ENCODE data around the gene PHACTR2.
"Not testable (repeated sequence)": the region's sequence is repeated elsewhere in the genome, so short reads cannot be mapped to it uniquely, and the experiment has no call there.

Gene PHACTR2

DNA sequence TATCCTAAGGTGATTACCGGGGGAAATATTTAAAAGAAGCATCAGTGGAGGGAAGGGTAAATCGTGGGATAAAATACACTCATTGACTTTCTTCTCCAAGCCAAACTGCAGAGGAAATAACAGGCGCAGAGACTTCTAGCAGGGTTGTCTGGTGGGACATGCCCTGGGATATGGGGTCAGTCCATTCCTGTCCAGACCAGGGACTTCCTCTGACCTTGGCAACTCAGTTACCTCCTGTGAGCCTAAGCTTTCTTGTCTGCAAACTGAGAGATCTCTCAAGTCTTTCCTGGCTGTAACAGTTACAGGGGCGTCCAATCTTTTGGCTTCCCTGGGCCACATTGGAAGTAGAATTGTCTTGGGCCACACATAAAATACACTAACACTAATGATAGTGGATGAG, 21.7 kb upstream of the PHACTR2 start:
- H3K4me1 Mint-ChIP-seq (ENCODE audit: low read depth in 2 of 2): peaks cover 3 to 27% of the 10 kb centered on the region in 2 donors
- H3K9me3 Mint-ChIP-seq: peaks cover 4 to 9% of the 10 kb centered on the region in 2 donors
- H3K4me3 Mint-ChIP-seq: no peak overlapping the region
- no peak overlapping the region for H3K27ac Mint-ChIP-seq
- H3K36me3 Mint-ChIP-seq (ENCODE audit: insufficient read depth): no peaks in the 10 kb centered on the region
- no peak for ATAC-seq (replicated peaks)
- DNase-seq: no peak
- H3K27me3 Mint-ChIP-seq: no peaks in the 10 kb centered on the region

DNA sequence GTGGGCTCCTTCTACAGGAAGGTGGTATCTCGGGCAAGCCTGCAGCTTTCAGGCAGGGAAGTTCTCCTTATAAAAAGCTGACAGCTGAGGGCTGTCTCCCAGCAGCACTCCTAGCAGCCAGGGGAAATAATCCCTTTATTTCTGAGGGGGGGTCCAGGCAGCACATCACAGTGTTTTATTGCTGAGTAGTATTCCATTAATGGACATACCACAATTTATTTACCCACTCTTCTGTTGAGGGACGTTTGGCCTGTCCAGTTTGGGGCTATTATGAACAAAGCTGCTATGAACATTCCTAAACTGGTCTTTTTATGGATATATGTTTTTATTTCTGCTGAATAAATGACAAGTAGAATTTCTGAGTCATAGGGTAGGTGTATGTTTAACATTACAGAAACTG, 20.0 kb upstream of the PHACTR2 start:
- no peaks in the 10 kb centered on the region for H3K27me3 Mint-ChIP-seq
- no peak overlapping the region for H3K4me3 Mint-ChIP-seq
- DNase-seq: no peak
- peaks cover 4 to 9% of the 10 kb centered on the region in 2 donors for H3K9me3 Mint-ChIP-seq
- no peaks in the 10 kb centered on the region for H3K36me3 Mint-ChIP-seq (ENCODE audit: insufficient read depth)
- H3K27ac Mint-ChIP-seq: no peak overlapping the region
- ATAC-seq (replicated peaks): no peak
- peaks cover 3 to 25% of the 10 kb centered on the region in 2 donors for H3K4me1 Mint-ChIP-seq (ENCODE audit: low read depth in 2 of 2)

DNA sequence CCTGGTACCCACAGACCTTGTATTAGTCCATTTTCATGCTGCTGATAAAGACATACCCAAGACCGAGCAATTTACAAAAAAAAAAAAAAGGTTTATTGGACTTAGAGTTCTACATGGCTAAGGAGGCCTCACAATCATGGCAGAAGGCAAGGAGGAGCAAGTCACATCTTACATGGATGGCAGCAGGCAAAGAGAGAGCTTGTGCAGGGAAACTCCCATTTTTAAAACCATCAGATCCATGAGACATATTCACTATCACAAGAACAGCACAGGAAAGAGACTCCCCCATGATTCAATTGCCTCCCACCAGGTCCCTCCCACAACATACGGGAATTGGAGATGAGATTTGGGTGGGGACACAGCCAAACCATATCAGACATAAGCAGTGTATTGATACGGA, 17.6 kb upstream of the PHACTR2 start:
- H3K4me3 Mint-ChIP-seq; H3K36me3 Mint-ChIP-seq (ENCODE audit: insufficient read depth); DNase-seq; H3K9me3 Mint-ChIP-seq; H3K27me3 Mint-ChIP-seq; ATAC-seq (replicated peaks): not testable (repeated sequence)
- Mint-ChIP-seq H3K4me1 (ENCODE audit: low read depth in 2 of 2) (peaks cover 5 to 19% of the 10 kb centered on the region in 2 donors), H3K27ac (peak overlapping the region in 1 of 2 donors; percentile 59)

DNA sequence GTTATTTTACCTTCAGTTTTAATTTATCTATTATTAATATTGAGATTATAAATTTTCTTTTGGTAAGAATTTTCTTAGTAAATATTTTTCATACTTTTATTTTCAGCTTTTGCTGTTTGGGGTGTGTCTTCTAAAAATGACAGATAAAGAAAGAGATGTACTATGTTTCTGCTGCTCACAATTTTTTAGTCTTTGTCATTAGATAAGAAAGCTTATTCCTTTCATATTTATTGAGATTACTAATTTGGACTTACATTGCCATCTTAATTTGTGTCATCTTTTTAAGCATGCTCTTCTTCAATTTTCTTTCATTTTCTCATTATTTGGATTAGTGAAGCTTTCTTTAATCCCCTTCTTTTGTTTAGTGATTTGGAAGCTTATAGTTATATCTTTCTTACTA, 13.6 kb upstream of the PHACTR2 start:
- Mint-ChIP-seq H3K4me1 (ENCODE audit: low read depth in 2 of 2) (peaks cover 11 to 31% of the 10 kb centered on the region in 2 donors), H3K9me3 (peaks cover 8 to 18% of the 10 kb centered on the region in 2 donors), H3K36me3 (ENCODE audit: insufficient read depth) (no peaks in the 10 kb centered on the region), H3K4me3 (no peak overlapping the region), H3K27me3 (no peaks in the 10 kb centered on the region), H3K27ac (no peak overlapping the region)
- ATAC-seq (replicated peaks) (no peak), DNase-seq (no peak)

DNA sequence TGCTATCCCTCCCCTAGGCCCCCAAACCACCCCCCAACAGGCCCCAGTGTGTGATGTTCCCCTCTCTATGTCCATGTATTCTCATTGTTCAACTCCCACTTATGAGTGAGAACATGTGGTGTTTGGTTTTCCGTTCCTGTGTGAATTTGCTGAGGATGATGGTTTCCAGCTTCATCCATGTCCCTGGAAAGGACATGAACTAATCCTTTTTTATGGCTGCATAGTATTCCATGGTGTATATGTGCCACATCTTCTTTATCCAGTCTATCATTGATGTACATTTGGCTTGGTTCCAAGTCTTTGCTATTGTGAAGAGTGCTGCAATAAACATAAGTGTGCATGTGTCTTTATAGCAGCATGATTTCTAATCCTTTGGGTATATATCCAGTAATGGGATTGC, 11.8 kb upstream of the PHACTR2 start:
- not testable (repeated sequence) for H3K27ac Mint-ChIP-seq; DNase-seq; H3K27me3 Mint-ChIP-seq; H3K9me3 Mint-ChIP-seq; ATAC-seq (replicated peaks); H3K36me3 Mint-ChIP-seq (ENCODE audit: insufficient read depth)
- Mint-ChIP-seq H3K4me3 (peak overlapping the region in 1 of 2 donors; percentile 21), H3K4me1 (ENCODE audit: low read depth in 2 of 2) (peaks cover 14 to 37% of the 10 kb centered on the region in 2 donors)

DNA sequence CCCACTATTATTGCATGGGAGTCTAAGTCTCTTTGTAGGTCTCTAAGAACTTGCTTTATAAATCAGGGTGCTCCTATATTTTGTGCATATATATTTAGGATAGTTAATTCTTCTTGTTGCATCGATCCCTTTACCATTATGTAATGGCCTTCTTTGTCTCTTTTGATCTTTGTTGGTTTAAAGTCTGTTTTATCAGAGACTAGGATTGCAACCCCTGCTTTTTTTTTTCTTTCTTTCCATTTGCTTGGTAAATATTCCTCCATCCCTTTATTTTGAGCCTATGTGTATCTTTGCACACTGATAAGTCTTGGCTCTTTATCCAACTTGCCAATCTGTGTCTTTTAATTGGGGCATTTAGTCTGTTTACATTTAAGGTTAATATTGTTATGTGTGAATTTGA, 8.3 kb upstream of the PHACTR2 start:
- not testable (repeated sequence) for H3K27me3 Mint-ChIP-seq; H3K36me3 Mint-ChIP-seq (ENCODE audit: insufficient read depth); ATAC-seq (replicated peaks); DNase-seq; H3K27ac Mint-ChIP-seq; H3K9me3 Mint-ChIP-seq
- Mint-ChIP-seq H3K4me1 (ENCODE audit: low read depth in 2 of 2) (peaks cover 22 to 52% of the 10 kb centered on the region in 2 donors), H3K4me3 (peak overlapping the region in 1 of 2 donors; percentile 11)

DNA sequence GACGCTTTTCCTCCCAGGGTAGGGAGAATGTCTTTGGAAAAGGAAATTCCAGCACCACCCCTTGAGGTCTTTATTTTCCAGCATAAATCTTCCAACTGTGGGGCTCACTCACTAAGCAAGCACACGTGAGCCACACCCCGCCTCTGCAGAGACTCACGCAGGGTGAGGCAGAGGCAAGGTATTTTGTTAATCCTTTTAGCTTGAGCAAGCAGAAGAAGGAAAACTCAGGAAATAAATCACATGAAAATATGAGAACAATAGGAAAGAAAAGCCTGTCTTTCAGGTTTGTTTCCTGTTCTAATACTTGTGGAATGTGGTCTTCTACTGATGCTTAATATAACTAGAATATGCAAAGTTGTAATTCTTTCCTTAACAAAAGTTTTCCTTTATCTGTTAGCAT, 4.1 kb upstream of the PHACTR2 start:
- H3K4me1 Mint-ChIP-seq (ENCODE audit: low read depth in 2 of 2): peaks cover 24 to 61% of the 10 kb centered on the region in 2 donors
- no peak overlapping the region for H3K4me3 Mint-ChIP-seq
- H3K27me3 Mint-ChIP-seq: no peaks in the 10 kb centered on the region
- ATAC-seq (replicated peaks) (no peak), DNase-seq (no peak)
- H3K36me3 Mint-ChIP-seq (ENCODE audit: insufficient read depth): peaks cover 3% of the 10 kb centered on the region
- peak overlapping the region in 1 of 2 donors; percentile 19 for H3K27ac Mint-ChIP-seq
- H3K9me3 Mint-ChIP-seq: peaks cover 0 to 5% of the 10 kb centered on the region in 2 donors

DNA sequence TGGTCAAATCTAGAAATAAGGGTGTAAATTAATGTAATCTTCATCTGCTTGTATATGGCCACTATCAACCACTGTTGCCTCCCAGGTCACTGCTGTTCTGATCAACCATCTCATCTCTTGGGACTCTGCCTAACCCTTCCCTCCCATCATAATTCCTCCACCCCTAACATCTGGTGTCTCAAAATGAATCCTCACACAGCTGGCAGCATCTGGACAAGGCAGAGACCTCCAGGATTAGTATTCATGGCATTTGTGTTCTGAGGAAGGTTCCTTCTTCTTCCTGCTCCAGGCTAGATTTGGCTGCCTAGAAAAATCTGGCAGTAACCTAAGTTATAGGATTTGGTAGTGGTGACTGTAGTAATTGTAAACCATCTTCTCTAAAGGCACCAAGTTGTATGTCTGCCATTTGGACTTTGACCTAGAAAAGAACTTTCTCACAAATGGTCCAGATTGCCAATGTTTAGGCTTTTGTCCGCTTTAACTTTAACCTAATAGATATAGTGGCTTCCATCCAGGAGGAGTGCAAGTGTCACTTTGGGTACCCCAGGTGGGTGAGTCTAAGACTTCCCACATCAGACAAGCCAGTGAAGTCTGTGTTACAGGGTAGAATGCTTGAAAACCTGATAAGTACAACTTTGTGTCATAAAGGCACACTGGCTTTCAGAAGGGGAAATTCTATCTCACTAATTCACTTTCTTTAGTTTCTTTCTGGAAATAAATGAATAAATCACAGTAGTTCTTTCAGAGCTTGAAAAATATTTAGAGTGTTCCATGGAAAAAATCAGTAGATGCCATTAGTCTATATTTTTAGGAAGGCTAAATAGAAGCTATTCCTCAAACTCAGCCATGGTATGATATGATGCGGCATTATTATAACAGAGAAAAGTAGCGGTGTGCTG, 3.0 kb upstream of the PHACTR2 start:
- Mint-ChIP-seq H3K9me3 (no peaks in the 10 kb centered on the region), H3K4me3 (no peak overlapping the region), H3K27ac (peak overlapping the region in 1 of 2 donors; percentile 70), H3K4me1 (ENCODE audit: low read depth in 2 of 2) (peaks cover 24 to 60% of the 10 kb centered on the region in 2 donors), H3K36me3 (ENCODE audit: insufficient read depth) (peaks cover 3% of the 10 kb centered on the region), H3K27me3 (no peaks in the 10 kb centered on the region)
- ATAC-seq (replicated peaks) (no peak), DNase-seq (no peak)

DNA sequence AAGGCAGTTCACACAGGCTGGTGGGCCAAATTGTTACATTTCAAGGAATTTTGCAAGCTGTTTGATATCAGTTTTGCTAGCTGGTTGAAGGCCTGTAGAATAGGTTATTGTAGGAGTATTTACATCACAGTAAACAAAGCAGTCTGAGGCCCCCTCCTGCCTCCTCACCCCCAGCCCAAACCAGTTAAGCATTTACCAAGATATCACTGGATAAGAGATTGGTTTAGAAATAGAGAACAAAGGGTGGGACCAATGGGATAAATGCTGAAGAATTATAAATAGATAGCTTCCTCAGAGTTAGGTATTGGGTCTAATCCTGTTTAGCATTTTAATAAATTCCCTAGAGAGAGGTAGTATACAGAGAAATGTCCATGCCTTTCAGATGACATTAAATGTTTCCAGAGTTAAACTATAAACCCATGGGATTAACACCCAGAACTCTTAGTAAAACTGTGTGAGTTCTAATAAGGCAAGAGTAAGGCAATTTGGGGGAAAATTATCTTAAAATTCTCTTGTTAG, 2.3 kb upstream of the PHACTR2 start:
- DNase-seq (no peak), ATAC-seq (replicated peaks) (no peak)
- Mint-ChIP-seq H3K4me1 (ENCODE audit: low read depth in 2 of 2) (peaks cover 20 to 57% of the 10 kb centered on the region in 2 donors), H3K9me3 (no peaks in the 10 kb centered on the region), H3K27me3 (no peaks in the 10 kb centered on the region), H3K27ac (no peak overlapping the region), H3K4me3 (no peak overlapping the region), H3K36me3 (ENCODE audit: insufficient read depth) (peaks cover 3% of the 10 kb centered on the region)

DNA sequence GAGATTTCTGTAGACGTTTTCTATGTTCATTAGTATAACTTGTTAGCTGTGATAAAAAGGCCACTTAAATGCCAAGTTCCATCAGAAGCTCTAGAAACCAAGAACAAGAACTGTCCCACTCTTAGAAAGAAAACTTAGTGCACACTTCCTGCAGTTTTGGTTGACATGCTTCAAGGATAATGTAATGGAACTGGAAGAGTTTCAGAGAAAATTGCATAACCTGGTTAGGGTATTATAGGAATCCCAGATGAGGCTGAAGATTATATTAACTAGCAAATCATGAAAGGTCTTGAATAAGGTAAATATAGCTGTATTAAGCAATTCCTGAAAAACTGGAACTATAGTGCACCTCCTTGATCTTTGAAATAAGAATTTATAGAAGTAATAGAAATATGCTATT, 1.8 kb upstream of the PHACTR2 start:
- ATAC-seq (replicated peaks) (no peak), DNase-seq (no peak)
- H3K36me3 Mint-ChIP-seq (ENCODE audit: insufficient read depth): peaks cover 3% of the 10 kb centered on the region
- no peaks in the 10 kb centered on the region for H3K9me3 Mint-ChIP-seq
- H3K4me1 Mint-ChIP-seq (ENCODE audit: low read depth in 2 of 2): peaks cover 22 to 60% of the 10 kb centered on the region in 2 donors
- H3K27me3 Mint-ChIP-seq: no peaks in the 10 kb centered on the region
- no peak overlapping the region for H3K27ac Mint-ChIP-seq
- no peak overlapping the region for H3K4me3 Mint-ChIP-seq

DNA sequence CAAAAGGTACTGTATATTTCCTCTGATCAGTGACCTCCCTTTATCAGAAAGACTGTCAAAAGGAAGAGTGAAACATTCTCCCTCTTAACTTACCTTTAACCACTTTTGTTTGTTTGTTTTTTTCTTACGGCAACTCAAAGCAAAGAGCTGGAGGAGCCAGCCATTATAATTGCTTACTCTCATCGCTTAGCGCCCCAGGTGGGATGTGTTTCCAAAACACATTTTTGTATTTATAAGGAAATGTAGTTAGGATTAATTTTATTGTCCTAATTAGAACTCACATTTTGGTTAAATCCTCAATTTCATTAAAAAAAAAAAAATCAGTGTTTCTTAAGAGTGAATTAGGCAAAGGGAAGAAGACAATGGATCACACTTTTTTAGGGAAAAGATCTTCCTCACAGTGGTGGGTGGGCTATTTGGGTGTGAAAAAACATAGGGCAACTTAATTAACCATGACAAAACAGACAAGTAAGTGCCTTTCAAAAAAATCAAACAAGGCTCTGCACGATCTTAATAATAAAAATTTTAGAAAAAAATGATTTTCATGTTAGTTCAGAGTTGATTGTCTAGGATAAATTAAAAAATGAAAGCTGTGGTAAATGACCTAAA, 1.2 kb upstream of the PHACTR2 start:
- H3K4me1 Mint-ChIP-seq (ENCODE audit: low read depth in 2 of 2): peaks cover 24 to 60% of the 10 kb centered on the region in 2 donors
- H3K9me3 Mint-ChIP-seq: no peaks in the 10 kb centered on the region
- ATAC-seq (replicated peaks) (no peak), DNase-seq (no peak)
- peaks cover 3% of the 10 kb centered on the region for H3K36me3 Mint-ChIP-seq (ENCODE audit: insufficient read depth)
- H3K27me3 Mint-ChIP-seq: no peaks in the 10 kb centered on the region
- no peak overlapping the region for H3K4me3 Mint-ChIP-seq
- H3K27ac Mint-ChIP-seq: peak overlapping the region in 1 of 2 donors; percentile 64

DNA sequence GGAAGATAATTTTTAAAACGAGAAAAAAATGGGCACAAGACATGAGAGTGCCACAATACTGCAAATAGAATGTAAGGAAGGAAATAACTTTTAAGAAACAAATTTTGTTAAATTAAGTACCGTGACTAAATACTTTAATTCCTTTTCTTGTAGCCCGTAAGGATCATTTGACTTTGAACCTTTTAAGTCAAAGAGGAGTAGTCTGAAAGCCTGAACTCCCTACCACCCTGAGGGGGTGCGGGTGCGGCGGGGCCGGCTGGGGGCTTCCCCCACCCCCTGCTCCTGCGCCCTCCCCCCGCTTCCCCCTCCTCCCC, 231 bp upstream of the PHACTR2 start:
- H3K4me3 Mint-ChIP-seq: peak overlapping the region; percentile 29 to 61
- ATAC-seq (replicated peaks): no peak
- no peaks in the 10 kb centered on the region for H3K27me3 Mint-ChIP-seq
- no peak overlapping the region for H3K27ac Mint-ChIP-seq
- peaks cover 3% of the 10 kb centered on the region for H3K36me3 Mint-ChIP-seq (ENCODE audit: insufficient read depth)
- peaks cover 24 to 65% of the 10 kb centered on the region in 2 donors for H3K4me1 Mint-ChIP-seq (ENCODE audit: low read depth in 2 of 2)
- H3K9me3 Mint-ChIP-seq: no peaks in the 10 kb centered on the region
- DNase-seq: no peak

DNA sequence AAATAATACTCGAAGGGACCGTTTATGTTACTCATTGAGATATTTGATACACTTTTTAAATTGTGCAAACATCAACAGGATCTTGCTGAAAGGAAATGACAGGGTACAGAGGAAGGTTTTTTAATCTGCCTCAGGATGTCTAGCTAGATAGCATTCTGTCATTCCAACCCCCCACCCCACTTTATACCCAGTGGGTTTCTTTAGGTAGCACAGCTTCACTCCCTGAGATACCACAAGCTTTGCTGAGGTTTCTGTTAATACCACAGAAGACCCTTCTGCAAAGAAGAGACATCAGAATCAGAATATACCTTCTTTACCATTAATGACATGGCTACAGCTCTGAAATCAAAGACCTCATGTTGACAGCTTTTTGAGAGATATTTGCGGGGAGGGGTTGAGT, 1.3 kb downstream of the PHACTR2 start:
- ATAC-seq (replicated peaks) (peak; percentile 23), DNase-seq (no peak)
- Mint-ChIP-seq H3K4me1 (ENCODE audit: low read depth in 2 of 2) (peaks cover 21 to 64% of the 10 kb centered on the region in 2 donors), H3K36me3 (ENCODE audit: insufficient read depth) (peaks cover 3% of the 10 kb centered on the region), H3K27ac (peak overlapping the region in 1 of 2 donors; percentile 71), H3K4me3 (peak overlapping the region; percentile 40 to 61), H3K9me3 (no peaks in the 10 kb centered on the region), H3K27me3 (no peaks in the 10 kb centered on the region)

DNA sequence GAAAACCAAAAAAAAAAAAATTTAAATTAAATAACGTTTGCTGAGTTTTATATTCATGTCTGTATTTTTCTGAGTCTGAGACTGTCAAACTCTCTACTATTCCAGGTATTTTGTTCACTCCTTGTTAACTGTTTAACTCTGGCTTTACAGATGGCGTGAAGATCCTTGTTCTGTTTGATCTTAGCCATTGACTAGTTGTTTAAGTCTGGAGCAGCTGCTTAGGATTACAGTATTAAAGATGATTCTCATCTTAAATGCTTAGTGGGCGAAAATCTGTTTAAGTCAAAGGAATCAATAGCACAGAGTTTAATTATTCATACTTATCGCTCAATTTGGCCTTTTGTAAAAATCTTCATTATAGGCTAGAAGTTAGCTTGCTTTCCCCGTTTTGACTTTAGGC, 2.4 kb downstream of the PHACTR2 start:
- no peak for ATAC-seq (replicated peaks)
- no peak for DNase-seq
- Mint-ChIP-seq H3K27ac (no peak overlapping the region), H3K36me3 (ENCODE audit: insufficient read depth) (peaks cover 3% of the 10 kb centered on the region), H3K4me1 (ENCODE audit: low read depth in 2 of 2) (peaks cover 17 to 62% of the 10 kb centered on the region in 2 donors), H3K27me3 (no peaks in the 10 kb centered on the region), H3K9me3 (no peaks in the 10 kb centered on the region), H3K4me3 (no peak overlapping the region)
